ENCODE data around the gene ZDHHC4. TPM values are rescaled to one million over a fixed set of nuclear protein-coding genes. Genes with fewer than 3 reads are reported as not detected.
A peak's percentile ranks its signal among the peaks of the same experiment; 100 is the strongest.

The ZDHHC4 gene
- total RNA-seq, 1 donor from 2014 or later, result 33.2 TPM

DNA sequence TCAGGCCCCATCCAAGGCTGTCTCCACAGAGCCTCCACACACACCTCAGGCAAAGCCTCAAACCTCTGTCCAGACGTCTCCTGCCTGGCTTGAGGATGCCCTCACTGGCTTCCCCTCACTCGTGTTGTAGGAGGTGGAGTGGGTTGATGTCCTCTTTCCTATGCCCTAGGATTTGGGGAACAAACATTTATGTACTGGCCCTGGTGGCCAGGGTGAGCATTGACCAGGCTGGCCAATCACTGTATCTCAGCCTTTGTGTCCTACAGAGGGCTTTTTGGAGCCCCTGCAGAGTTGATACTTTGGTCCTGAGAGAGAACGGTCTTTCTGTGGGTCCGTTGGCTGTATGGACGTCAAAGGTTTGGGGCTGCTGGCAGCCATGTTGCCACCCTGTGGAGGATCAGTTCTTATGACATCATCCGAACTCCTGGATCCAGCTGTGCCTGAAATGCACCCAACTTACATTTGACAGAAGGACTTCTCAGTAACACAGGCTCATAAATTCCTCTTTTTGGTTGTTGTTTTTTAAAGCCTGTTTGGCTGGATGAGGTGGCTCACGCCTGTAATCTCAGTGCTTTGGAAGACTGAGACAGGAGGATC is 23.7 kb upstream of the ZDHHC4 start:
- H3K4me3 Mint-ChIP-seq, result no peak overlapping the region
- H3K36me3 Mint-ChIP-seq (ENCODE audit: low read depth), result no peaks in the 10 kb centered on the region
- no peak for ATAC-seq (ENCODE audit: low read depth)
- H3K27ac Mint-ChIP-seq, result no peak overlapping the region
- POLR2A ChIA-PET, result no interaction called here
- DNase-seq, result no peak
- TF ChIP-seq, protein P1, sequence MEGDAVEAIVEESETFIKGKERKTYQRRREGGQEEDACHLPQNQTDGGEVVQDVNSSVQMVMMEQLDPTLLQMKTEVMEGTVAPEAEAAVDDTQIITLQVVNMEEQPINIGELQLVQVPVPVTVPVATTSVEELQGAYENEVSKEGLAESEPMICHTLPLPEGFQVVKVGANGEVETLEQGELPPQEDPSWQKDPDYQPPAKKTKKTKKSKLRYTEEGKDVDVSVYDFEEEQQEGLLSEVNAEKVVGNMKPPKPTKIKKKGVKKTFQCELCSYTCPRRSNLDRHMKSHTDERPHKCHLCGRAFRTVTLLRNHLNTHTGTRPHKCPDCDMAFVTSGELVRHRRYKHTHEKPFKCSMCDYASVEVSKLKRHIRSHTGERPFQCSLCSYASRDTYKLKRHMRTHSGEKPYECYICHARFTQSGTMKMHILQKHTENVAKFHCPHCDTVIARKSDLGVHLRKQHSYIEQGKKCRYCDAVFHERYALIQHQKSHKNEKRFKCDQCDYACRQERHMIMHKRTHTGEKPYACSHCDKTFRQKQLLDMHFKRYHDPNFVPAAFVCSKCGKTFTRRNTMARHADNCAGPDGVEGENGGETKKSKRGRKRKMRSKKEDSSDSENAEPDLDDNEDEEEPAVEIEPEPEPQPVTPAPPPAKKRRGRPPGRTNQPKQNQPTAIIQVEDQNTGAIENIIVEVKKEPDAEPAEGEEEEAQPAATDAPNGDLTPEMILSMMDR (IDR thresholded peaks at IDR 0.05), result no peak
- H3K27me3 Mint-ChIP-seq, result no peaks in the 10 kb centered on the region
- H3K4me1 Mint-ChIP-seq, result peaks cover 7% of the 10 kb centered on the region
- intact Hi-C loops (cut with micrococcal nuclease), result no loop called here
- CTCF ChIA-PET, result interaction anchor here (0.7 kb wide), 1 partner anchor 440 kb away, joined by 3 read pairs; no protein-coding TSS in a partner anchor
- no peaks in the 10 kb centered on the region for H3K9me3 Mint-ChIP-seq

GRCh38 chr7:6554848-6555247 is 22.4 kb upstream of the ZDHHC4 start:
- Mint-ChIP-seq H3K27ac (no peak overlapping the region), H3K4me1 (peaks cover 7% of the 10 kb centered on the region), H3K36me3 (ENCODE audit: low read depth) (no peaks in the 10 kb centered on the region), H3K4me3 (peak overlapping the region; percentile 15), H3K9me3 (no peaks in the 10 kb centered on the region), H3K27me3 (no peaks in the 10 kb centered on the region)
- TF ChIP-seq, protein P1 (IDR thresholded peaks at IDR 0.05), result no peak
- ATAC-seq (ENCODE audit: low read depth) (no peak), DNase-seq (no peak)
- POLR2A ChIA-PET, result interaction anchor here (0.7 to 1.0 kb wide), 3 partner anchors 23 to 46 kb away, joined by 3 to 12 read pairs (median 4); no protein-coding TSS in a partner anchor
- intact Hi-C loops (cut with micrococcal nuclease), result no loop called here
- CTCF ChIA-PET, result interaction anchor here (0.6 kb wide), 1 partner anchor 1514 kb away, joined by 4 read pairs; no protein-coding TSS in a partner anchor

DNA sequence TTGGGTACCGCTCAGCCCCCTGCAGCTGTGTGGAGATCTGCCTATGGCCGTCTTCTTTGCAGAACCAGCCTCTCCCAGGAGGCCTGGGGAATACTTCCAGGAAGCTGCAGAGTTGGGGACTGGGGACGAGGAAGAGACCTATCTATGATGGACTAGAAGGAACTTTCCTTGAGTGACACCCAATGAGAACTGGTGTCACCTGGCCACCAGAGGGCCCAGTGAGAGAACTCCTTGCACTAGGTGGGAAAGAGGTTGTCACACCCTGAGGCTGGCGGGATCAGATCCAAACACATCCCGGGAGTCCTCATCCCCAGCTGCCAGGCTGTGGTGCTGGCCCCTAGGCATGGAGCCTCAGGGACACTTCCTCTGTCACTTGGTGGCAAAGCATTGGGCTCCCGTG is 21.1 kb upstream of the ZDHHC4 start:
- intact Hi-C loops (cut with micrococcal nuclease), result no loop called here
- no peak overlapping the region for H3K4me3 Mint-ChIP-seq
- no peaks in the 10 kb centered on the region for H3K36me3 Mint-ChIP-seq (ENCODE audit: low read depth)
- no peak for ATAC-seq (ENCODE audit: low read depth)
- no peak overlapping the region for H3K27ac Mint-ChIP-seq
- peaks cover 7% of the 10 kb centered on the region for H3K4me1 Mint-ChIP-seq
- POLR2A ChIA-PET, result no interaction called here
- TF ChIP-seq, protein P1 (IDR thresholded peaks at IDR 0.05), result no peak
- H3K27me3 Mint-ChIP-seq, result no peaks in the 10 kb centered on the region
- CTCF ChIA-PET, result no interaction called here
- no peak for DNase-seq
- no peaks in the 10 kb centered on the region for H3K9me3 Mint-ChIP-seq

GRCh38 chr7:6558837-6559236 is 18.4 kb upstream of the ZDHHC4 start:
- intact Hi-C loops (cut with micrococcal nuclease), result no loop called here
- ATAC-seq (ENCODE audit: low read depth) (no peak), DNase-seq (no peak)
- Mint-ChIP-seq H3K4me1 (peaks cover 7% of the 10 kb centered on the region), H3K27me3 (no peaks in the 10 kb centered on the region), H3K9me3 (no peaks in the 10 kb centered on the region), H3K4me3 (no peak overlapping the region), H3K36me3 (ENCODE audit: low read depth) (no peaks in the 10 kb centered on the region), H3K27ac (no peak overlapping the region)
- TF ChIP-seq, protein P1 (IDR thresholded peaks at IDR 0.05), result no peak
- ChIA-PET CTCF (interaction anchor here (1.0 to 1.7 kb wide), 2 partner anchors 34 to 43 kb away, joined by 4 to 5 read pairs; no protein-coding TSS in a partner anchor), POLR2A (interaction anchor here (0.6 kb wide), 2 partner anchors 96 to 168 kb away, joined by 3 to 8 read pairs; no protein-coding TSS in a partner anchor)

DNA sequence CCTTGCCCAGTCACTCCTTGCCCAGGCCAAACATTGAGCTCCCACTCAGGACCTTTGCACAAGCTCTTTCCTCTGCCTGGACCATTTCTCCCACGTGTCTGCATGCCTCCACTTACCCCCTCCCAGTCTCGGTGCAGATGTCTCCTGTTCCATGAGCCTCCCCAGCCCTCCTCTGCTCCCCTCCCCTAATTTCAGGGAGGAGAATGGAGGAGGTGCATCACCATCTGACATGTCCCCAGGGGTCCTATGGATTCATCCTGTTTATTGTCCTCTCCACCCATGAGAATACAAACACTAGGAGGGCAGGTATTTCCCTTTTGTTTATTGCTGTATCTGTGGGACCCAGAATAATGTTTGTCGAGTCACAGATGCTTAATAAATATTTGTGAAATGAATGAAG is 17.4 kb upstream of the ZDHHC4 start:
- DNase-seq (no peak), ATAC-seq (ENCODE audit: low read depth) (no peak)
- no peaks in the 10 kb centered on the region for H3K27me3 Mint-ChIP-seq
- intact Hi-C loops (cut with micrococcal nuclease), result no loop called here
- ChIA-PET CTCF (interaction anchor here (1.7 kb wide), 1 partner anchor 44 kb away, joined by 4 read pairs; no protein-coding TSS in a partner anchor), POLR2A (no interaction called here)
- H3K9me3 Mint-ChIP-seq, result no peaks in the 10 kb centered on the region
- no peak overlapping the region for H3K27ac Mint-ChIP-seq
- peaks cover 2% of the 10 kb centered on the region for H3K4me1 Mint-ChIP-seq
- TF ChIP-seq, protein P1 (IDR thresholded peaks at IDR 0.05), result no peak
- no peak overlapping the region for H3K4me3 Mint-ChIP-seq
- no peaks in the 10 kb centered on the region for H3K36me3 Mint-ChIP-seq (ENCODE audit: low read depth)

Data from activated B cell treated with CpG ODN at 0.5 μM for 24 hours (primary cell).